GM19351 (cell line): Measurements from ENCODE around the gene BMPR1B.

Experiments used
- ATAC-seq: cut with Tn5 transposase; IDR thresholded peaks from one replicate; pipeline ENCODE4 v1.9.1; 2021; ENCODE audit warnings: mild to moderate bottlenecking, moderate library complexity; ENCODE audit not compliant: unreplicated experiment

BMPR1B gene

GRCh38 chr4:94947681-94948108 lies 189.9 kb downstream of the BMPR1B start:
- ATAC-seq = no peak

- ATAC-seq = no peak
These were observed 196.5 kb downstream of the BMPR1B start for GRCh38 chr4:94954251-94954650.

GRCh38 chr4:94957030-94957429 lies 199.3 kb downstream of the BMPR1B start:
- ATAC-seq = no peak

- no peak for ATAC-seq
These were observed 201.6 kb downstream of the BMPR1B start for GRCh38 chr4:94959307-94959706.

GRCh38 chr4:94960708-94961107 lies 203.0 kb downstream of the BMPR1B start:
- no peak for ATAC-seq

GRCh38 chr4:94961420-94961819 lies 203.7 kb downstream of the BMPR1B start:
- ATAC-seq = no peak

- ATAC-seq = no peak
These were observed 204.7 kb downstream of the BMPR1B start for GRCh38 chr4:94962484-94962883.

GRCh38 chr4:94965852-94966251 lies 208.1 kb downstream of the BMPR1B start:
- ATAC-seq = no peak

- ATAC-seq = no peak
These were observed 210.7 kb downstream of the BMPR1B start for GRCh38 chr4:94968493-94968892.

- ATAC-seq = no peak
These were observed 212.9 kb downstream of the BMPR1B start for GRCh38 chr4:94970650-94971049.

- no peak for ATAC-seq
These were observed 217.0 kb downstream of the BMPR1B start for GRCh38 chr4:94974773-94975172.

- no peak for ATAC-seq
These were observed 218.7 kb downstream of the BMPR1B start for GRCh38 chr4:94976371-94977011.

- no peak for ATAC-seq
These were observed 221.1 kb downstream of the BMPR1B start for GRCh38 chr4:94978904-94979303.

- no peak for ATAC-seq
These were observed 221.9 kb downstream of the BMPR1B start for GRCh38 chr4:94979621-94980020.

- peak; percentile 43 for ATAC-seq
These were observed 238.1 kb downstream of the BMPR1B start for GRCh38 chr4:94995684-94996394.

GRCh38 chr4:95000076-95000648 lies 242.4 kb downstream of the BMPR1B start:
- no peak for ATAC-seq

- no peak for ATAC-seq
These were observed 247.2 kb downstream of the BMPR1B start for GRCh38 chr4:95004912-95005311.

- ATAC-seq = no peak
These were observed 250.2 kb downstream of the BMPR1B start for GRCh38 chr4:95007998-95008397.

- ATAC-seq = no peak
These were observed 255.5 kb downstream of the BMPR1B start for GRCh38 chr4:95013236-95013635.

GRCh38 chr4:95014068-95014467 lies 256.3 kb downstream of the BMPR1B start:
- ATAC-seq = no peak

GRCh38 chr4:95017305-95018064 lies 259.7 kb downstream of the BMPR1B start:
- ATAC-seq = no peak
